HCT116 (cell line): ENCODE data around the gene DIO3. TPM values are rescaled to one million over a fixed set of nuclear protein-coding genes. Genes with fewer than 3 reads are reported as not detected.

ENCODE experiments used
- ATAC-seq: fragments of 200-7000 bp; cut with Tn5 transposase; 2 replicates; pipeline ENCODE4 v1.9.1; 2020; ENCODE audit warnings: mild to moderate bottlenecking, moderate library complexity
- BruUV-seq: library from RNA; stranded (reverse); fragments of 400-500 nt; replicated peaks from 2 replicates; lab custom pipeline; 2021; lab: Mats Ljungman, UMichigan
- CTCF ChIA-PET: fragments of 300-600 bp; sonication (Branson Sonifier 250); formaldehyde crosslinking; loops from one replicate; lab custom pipeline; 2021; ENCODE audit warnings: antibody characterized with exemption; lab: Charles Lee
- POLR2A ChIA-PET: fragments of 300-600, 350-600 bp; sonication (Branson Sonifier 250); formaldehyde crosslinking; loops from one replicate; lab custom pipeline; 2021; ENCODE audit warnings: antibody characterized with exemption; lab: Charles Lee
- RAD21 ChIA-PET, 2 experiments: fragments of 300-600 bp; sonication (Branson Sonifier 250); formaldehyde crosslinking; loops; one replicate each; lab custom pipeline; 2023; ENCODE audit warnings: low total read pairs in 2 of 2; ENCODE audit not compliant: uncharacterized antibody in 2 of 2, unreplicated experiment in 2 of 2, low non-redundant PET in 1 of 2; lab: Charles Lee
- DNase-seq: peaks from one replicate; pipeline ENCODE4 v3.0.0-alpha.2; 2010; ENCODE audit warnings: low read depth, low spot score
- H2AFZ ChIP-seq: fragments of 200-600 bp; shearing (Covaris generic), sonication (generic); 2 replicates; pipeline ENCODE4 v1.6.1; 2017; ENCODE audit warnings: low read depth, mixed run types, mixed read lengths, antibody characterized with exemption, low read length; ENCODE audit not compliant: poor library complexity, severe bottlenecking
- H3K27ac ChIP-seq: 2 replicates; pipeline ENCODE4 v1.5.1; 2012; ENCODE audit warnings: low read depth, low read length
- H3K27me3 ChIP-seq: fragments of 200-600 bp; sonication (generic); 2 replicates; pipeline ENCODE4 v1.6.1; 2016; ENCODE audit warnings: mixed run types, low read length, mixed read lengths; ENCODE audit not compliant: insufficient read depth
- H3K36me3 ChIP-seq, 2 experiments: fragments of 200-500 bp in 1 of 2; fragments of 200-600 bp in 1 of 2; sonication (Bioruptor generic) in 1 of 2; sonication (generic) in 1 of 2; 2 replicates each; pipeline versions ENCODE4 v1.5.1 to v1.6.1; 2014 to 2016; ENCODE audit warnings: low read length in 2 of 2, inconsistent platforms in 1 of 2, mixed read lengths in 1 of 2, mixed run types in 1 of 2; ENCODE audit not compliant: insufficient read depth in 2 of 2, control insufficient read depth in 1 of 2
- H3K4me1 ChIP-seq, 2 experiments: fragments of 200-600 bp in 1 of 2; sonication (generic) in 1 of 2; 2 replicates each; pipeline versions ENCODE4 v1.5.1 to v1.6.1; 2012 to 2017; ENCODE audit warnings: low read length in 2 of 2, inconsistent platforms in 1 of 2, mild to moderate bottlenecking in 1 of 2, mixed read lengths in 1 of 2, mixed run types in 1 of 2, moderate library complexity in 1 of 2; ENCODE audit not compliant: insufficient read depth in 2 of 2, control insufficient read depth in 1 of 2
- H3K4me2 ChIP-seq: fragments of 200-600 bp; sonication (generic); 2 replicates; pipeline ENCODE4 v1.6.1; 2017; ENCODE audit warnings: mixed run types, low read length, mixed read lengths
- H3K4me3 ChIP-seq, 2 experiments: fragments of 200-600 bp in 1 of 2; sonication (generic) in 1 of 2; replicated peaks in 1 of 2; 2 replicates each; pipeline ENCODE4 v1.5.1; 2011 to 2016; ENCODE audit warnings: low read length in 2 of 2, control low read depth in 1 of 2, low read depth in 1 of 2, mild to moderate bottlenecking in 1 of 2, mixed read lengths in 1 of 2, mixed run types in 1 of 2
- H3K79me2 ChIP-seq: fragments of 200-600 bp; sonication (generic); 2 replicates; pipeline ENCODE4 v1.6.1; 2017; ENCODE audit warnings: mild to moderate bottlenecking, mixed run types, low read length, moderate library complexity, mixed read lengths; ENCODE audit not compliant: insufficient read depth
- H3K9ac ChIP-seq: fragments of 200-600 bp; sonication (generic); 2 replicates; pipeline ENCODE4 v1.6.1; 2016; ENCODE audit warnings: low read length, mixed read lengths
- H3K9me2 ChIP-seq: fragments of 200-600 bp; sonication (generic), shearing (Covaris generic); 2 replicates; pipeline ENCODE4 v1.6.1; 2017; ENCODE audit warnings: mixed run types, mild to moderate bottlenecking, moderate library complexity; ENCODE audit not compliant: insufficient read depth
- H3K9me3 ChIP-seq, 2 experiments: fragments of 200-500 bp in 1 of 2; fragments of 200-600 bp in 1 of 2; sonication (Bioruptor generic) in 1 of 2; sonication (generic) in 1 of 2; 2 replicates each; pipeline ENCODE4 v1.6.1; 2014 to 2017; ENCODE audit warnings: low read length in 2 of 2, mixed read lengths in 2 of 2, inconsistent platforms in 1 of 2, low read depth in 1 of 2, mild to moderate bottlenecking in 1 of 2, mixed run types in 1 of 2, moderate library complexity in 1 of 2; ENCODE audit not compliant: control insufficient read depth in 1 of 2, insufficient read depth in 1 of 2
- H4K20me1 ChIP-seq: fragments of 200-600 bp; sonication (generic), shearing (Covaris generic); 2 replicates; pipeline ENCODE4 v1.6.1; 2017; ENCODE audit warnings: mixed run types, mild to moderate bottlenecking, moderate library complexity; ENCODE audit not compliant: insufficient read depth
- ELF1 ChIP-seq: IDR thresholded peaks from 2 replicates; pipeline ENCODE4 v1.6.1; 2012; ENCODE audit warnings: low read depth, borderline replicate concordance
- EZH2phosphoT487 ChIP-seq: fragments of 200-600 bp; IDR thresholded peaks from 2 replicates; pipeline ENCODE4 v1.6.1; 2018; ENCODE audit warnings: antibody characterized with exemption, borderline replicate concordance
- FOSL1 ChIP-seq: IDR thresholded peaks from 2 replicates; pipeline ENCODE4 v1.6.1; 2012; ENCODE audit warnings: low read depth
- JUND ChIP-seq: IDR thresholded peaks from 2 replicates; pipeline ENCODE4 v1.6.1; 2012
- POLR2AphosphoS5 ChIP-seq: IDR thresholded peaks from 2 replicates; pipeline ENCODE4 v1.6.1; 2011; ENCODE audit warnings: mild to moderate bottlenecking, low read depth, low read length, moderate library complexity
- SIN3A ChIP-seq: IDR thresholded peaks from 2 replicates; pipeline ENCODE4 v1.6.1; 2012; ENCODE audit warnings: low read depth
- SRF ChIP-seq: IDR thresholded peaks from 2 replicates; pipeline ENCODE4 v1.6.1; 2012; ENCODE audit warnings: low read depth
- ZNF274 ChIP-seq: fragments of 200-500 bp; sonication (Bioruptor generic); IDR thresholded peaks from 2 replicates; pipeline ENCODE4 v1.6.1; 2014; ENCODE audit warnings: mild to moderate bottlenecking, low read depth, low read length, inconsistent platforms
- intact Hi-C: fragments of 100-400 bp; cut with micrococcal nuclease; formaldehyde crosslinking; loops from 2 replicates; pipeline ENCODE4 v1.10.0; 2022
- total RNA-seq: library from RNA; stranded (reverse); gene quantifications from one replicate; pipeline ENCODE4 v1.2.1, GENCODE V29; 2021; ENCODE audit not compliant: unreplicated experiment
- TF ChIP-seq, protein P1 (sequence below): IDR thresholded peaks from 2 replicates; pipeline ENCODE4 v1.6.1; 2012
- TF ChIP-seq, protein P2 (sequence below): IDR thresholded peaks from 2 replicates; pipeline ENCODE4 v1.6.1; 2012
- TF ChIP-seq, protein P3 (sequence below): IDR thresholded peaks from 2 replicates; pipeline ENCODE4 v1.6.1; 2012; ENCODE audit warnings: low read depth
- TF ChIP-seq, protein P4 (sequence below), 3 experiments: fragments of 200-600 bp in 1 of 3; sonication (generic) in 1 of 3; IDR thresholded peaks in 2 of 3; conservative IDR thresholded peaks in 1 of 3; 2 replicates each; pipeline ENCODE4 v1.5.1; 2012 to 2017; ENCODE audit warnings: low read depth in 2 of 3, low read length in 2 of 3, antibody characterized with exemption in 1 of 3, borderline replicate concordance in 1 of 3, control low read depth in 1 of 3, mild to moderate bottlenecking in 1 of 3, mixed read lengths in 1 of 3, mixed run types in 1 of 3, moderate library complexity in 1 of 3; ENCODE audit not compliant: insufficient read depth in 1 of 3

The DIO3 gene
- total RNA-seq, 1 experiment from 2014 or later: 0.34 TPM

DNA sequence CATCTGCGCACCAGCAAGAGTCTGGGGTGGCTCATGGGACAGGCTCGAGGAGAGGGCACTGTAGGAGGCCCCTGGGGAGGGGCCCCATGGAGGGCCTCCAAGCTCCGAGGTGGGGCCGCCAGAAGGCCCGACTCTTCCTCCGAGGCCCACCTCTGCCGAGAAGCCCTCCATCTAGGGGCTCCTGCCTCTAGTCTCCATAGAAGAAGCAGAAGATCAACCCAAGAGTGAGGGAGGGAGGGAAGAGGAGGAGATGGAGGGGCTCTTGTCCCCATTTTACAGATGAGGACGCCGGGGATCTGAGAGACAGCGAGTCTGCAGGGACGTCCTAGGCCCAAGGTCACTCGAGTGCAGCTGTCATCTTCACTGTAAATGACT lies 41.2 kb downstream of the DIO3 start:
- intact Hi-C loops: no loop called here

More for the DNA sequence above, 41.2 kb downstream of the DIO3 start:
- no peaks in the 10 kb centered on the region for H3K79me2 ChIP-seq
- no peaks in the 10 kb centered on the region for H3K36me3 ChIP-seq
- H4K20me1 ChIP-seq: no peaks in the 10 kb centered on the region
- no peaks in the 10 kb centered on the region for H3K4me1 ChIP-seq
- H3K9me2 ChIP-seq: no peaks in the 10 kb centered on the region
- ATAC-seq (no peak), DNase-seq (no peak)
- RAD21 ChIA-PET: no interaction called here
- no peak overlapping the region for H3K9ac ChIP-seq
- TF ChIP-seq ZNF274 (no peak), ELF1 (no peak), EZH2phosphoT487 (no peak), SRF (no peak), SIN3A (no peak), FOSL1 (no peak), POLR2AphosphoS5 (no peak), JUND (no peak)
- TF ChIP-seq, protein P1, sequence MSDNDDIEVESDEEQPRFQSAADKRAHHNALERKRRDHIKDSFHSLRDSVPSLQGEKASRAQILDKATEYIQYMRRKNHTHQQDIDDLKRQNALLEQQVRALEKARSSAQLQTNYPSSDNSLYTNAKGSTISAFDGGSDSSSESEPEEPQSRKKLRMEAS: no peak
- TF ChIP-seq, protein P2, sequence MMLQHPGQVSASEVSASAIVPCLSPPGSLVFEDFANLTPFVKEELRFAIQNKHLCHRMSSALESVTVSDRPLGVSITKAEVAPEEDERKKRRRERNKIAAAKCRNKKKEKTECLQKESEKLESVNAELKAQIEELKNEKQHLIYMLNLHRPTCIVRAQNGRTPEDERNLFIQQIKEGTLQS: no peak
- TF ChIP-seq, protein P3, sequence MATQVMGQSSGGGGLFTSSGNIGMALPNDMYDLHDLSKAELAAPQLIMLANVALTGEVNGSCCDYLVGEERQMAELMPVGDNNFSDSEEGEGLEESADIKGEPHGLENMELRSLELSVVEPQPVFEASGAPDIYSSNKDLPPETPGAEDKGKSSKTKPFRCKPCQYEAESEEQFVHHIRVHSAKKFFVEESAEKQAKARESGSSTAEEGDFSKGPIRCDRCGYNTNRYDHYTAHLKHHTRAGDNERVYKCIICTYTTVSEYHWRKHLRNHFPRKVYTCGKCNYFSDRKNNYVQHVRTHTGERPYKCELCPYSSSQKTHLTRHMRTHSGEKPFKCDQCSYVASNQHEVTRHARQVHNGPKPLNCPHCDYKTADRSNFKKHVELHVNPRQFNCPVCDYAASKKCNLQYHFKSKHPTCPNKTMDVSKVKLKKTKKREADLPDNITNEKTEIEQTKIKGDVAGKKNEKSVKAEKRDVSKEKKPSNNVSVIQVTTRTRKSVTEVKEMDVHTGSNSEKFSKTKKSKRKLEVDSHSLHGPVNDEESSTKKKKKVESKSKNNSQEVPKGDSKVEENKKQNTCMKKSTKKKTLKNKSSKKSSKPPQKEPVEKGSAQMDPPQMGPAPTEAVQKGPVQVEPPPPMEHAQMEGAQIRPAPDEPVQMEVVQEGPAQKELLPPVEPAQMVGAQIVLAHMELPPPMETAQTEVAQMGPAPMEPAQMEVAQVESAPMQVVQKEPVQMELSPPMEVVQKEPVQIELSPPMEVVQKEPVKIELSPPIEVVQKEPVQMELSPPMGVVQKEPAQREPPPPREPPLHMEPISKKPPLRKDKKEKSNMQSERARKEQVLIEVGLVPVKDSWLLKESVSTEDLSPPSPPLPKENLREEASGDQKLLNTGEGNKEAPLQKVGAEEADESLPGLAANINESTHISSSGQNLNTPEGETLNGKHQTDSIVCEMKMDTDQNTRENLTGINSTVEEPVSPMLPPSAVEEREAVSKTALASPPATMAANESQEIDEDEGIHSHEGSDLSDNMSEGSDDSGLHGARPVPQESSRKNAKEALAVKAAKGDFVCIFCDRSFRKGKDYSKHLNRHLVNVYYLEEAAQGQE: no peak
- TF ChIP-seq, protein P4, sequence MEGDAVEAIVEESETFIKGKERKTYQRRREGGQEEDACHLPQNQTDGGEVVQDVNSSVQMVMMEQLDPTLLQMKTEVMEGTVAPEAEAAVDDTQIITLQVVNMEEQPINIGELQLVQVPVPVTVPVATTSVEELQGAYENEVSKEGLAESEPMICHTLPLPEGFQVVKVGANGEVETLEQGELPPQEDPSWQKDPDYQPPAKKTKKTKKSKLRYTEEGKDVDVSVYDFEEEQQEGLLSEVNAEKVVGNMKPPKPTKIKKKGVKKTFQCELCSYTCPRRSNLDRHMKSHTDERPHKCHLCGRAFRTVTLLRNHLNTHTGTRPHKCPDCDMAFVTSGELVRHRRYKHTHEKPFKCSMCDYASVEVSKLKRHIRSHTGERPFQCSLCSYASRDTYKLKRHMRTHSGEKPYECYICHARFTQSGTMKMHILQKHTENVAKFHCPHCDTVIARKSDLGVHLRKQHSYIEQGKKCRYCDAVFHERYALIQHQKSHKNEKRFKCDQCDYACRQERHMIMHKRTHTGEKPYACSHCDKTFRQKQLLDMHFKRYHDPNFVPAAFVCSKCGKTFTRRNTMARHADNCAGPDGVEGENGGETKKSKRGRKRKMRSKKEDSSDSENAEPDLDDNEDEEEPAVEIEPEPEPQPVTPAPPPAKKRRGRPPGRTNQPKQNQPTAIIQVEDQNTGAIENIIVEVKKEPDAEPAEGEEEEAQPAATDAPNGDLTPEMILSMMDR (IDR thresholded peaks at IDR 0.05 in 2 of 3, conservative IDR thresholded peaks at IDR 0.05 in 1 of 3; ENCODE audit: borderline replicate concordance in 1 of 3, insufficient read depth in 1 of 3, low read depth in 2 of 3, low read length in 2 of 3): no peak
- H3K4me2 ChIP-seq: no peak overlapping the region
- BruUV-seq: no TSS peak
- H3K4me3 ChIP-seq: no peak overlapping the region
- POLR2A ChIA-PET: no interaction called here
- peaks cover 16% of the 10 kb centered on the region for H3K27me3 ChIP-seq
- H3K9me3 ChIP-seq: no peaks in the 10 kb centered on the region
- CTCF ChIA-PET: no interaction called here
- no peak overlapping the region for H2AFZ ChIP-seq
- H3K27ac ChIP-seq: no peak overlapping the region
